D341Med (cell line): Measurements from ENCODE around the gene SGK1.
"Not testable (repeated sequence)": the region's sequence is repeated elsewhere in the genome, so short reads cannot be mapped to it uniquely, and the experiment has no call there.

Experiments
- DNase-seq: peaks from one replicate; pipeline ENCODE4 v3.0.0; 2012; ENCODE audit warnings: low spot score

Gene SGK1

DNA sequence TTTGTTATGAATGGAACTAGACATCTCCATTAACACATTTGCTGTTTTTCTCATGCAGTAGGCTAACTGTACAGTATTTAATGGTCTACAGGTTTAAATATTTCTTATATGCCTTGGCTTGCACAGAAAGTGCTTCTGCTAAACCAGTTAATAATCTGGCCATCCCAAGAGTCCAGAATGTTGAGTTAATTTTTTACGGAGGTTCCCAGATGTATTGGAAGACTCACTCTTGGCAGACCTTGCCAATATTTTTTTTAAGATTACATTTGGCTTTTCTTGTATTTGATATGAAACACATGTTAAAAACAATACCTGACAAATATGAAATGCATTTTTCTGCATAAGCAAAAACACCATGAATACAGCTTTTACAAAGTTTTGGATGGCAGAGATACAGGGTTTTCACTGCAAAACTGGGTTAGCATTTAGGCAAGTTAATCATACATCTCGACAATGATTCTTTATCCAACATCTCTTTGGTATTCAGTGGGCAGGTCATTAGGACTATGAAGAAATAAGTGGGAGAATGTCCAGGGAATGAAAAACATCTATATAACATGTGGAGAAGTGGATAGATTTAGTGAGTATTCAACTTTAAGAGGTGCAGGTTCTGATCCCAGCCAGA, 94.0 kb downstream of the SGK1 start:
- no peak for DNase-seq

DNA sequence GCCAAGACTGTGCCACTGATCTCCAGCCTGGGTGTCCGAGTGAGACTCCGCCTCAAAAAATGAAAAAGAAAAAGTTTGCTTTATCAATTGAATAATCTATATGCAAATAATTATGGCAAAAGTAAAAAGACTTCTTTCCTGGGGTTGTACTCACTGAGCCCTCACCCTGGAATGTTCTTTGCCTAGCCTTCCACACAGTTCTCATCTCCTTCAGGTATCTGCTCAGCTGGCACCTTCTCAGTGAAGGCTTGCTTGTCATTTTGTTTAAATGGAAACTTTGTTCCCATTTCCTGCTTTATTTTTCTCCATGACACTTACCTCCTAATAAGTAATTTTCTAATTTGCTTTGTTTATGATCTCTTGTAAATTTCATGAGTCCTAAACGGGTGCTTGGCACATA, 96.7 kb downstream of the SGK1 start:
- DNase-seq, result no peak

DNA sequence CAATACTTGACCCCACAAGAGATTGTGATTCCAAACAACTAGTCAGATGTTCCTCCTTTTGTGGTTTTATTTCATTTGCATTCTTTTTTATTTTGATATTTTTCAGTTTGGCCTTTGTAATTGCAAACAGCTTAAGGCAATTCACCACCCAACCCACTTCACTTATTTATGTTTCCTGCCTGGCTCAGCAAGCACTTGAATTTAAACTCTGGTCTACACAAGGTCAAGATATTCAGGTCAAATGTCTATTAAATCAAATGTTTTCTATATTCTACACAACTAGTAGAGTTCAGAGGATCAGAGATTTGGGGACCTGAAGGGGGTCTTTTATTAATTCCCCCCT, 100.1 kb downstream of the SGK1 start:
- no peak for DNase-seq

DNA sequence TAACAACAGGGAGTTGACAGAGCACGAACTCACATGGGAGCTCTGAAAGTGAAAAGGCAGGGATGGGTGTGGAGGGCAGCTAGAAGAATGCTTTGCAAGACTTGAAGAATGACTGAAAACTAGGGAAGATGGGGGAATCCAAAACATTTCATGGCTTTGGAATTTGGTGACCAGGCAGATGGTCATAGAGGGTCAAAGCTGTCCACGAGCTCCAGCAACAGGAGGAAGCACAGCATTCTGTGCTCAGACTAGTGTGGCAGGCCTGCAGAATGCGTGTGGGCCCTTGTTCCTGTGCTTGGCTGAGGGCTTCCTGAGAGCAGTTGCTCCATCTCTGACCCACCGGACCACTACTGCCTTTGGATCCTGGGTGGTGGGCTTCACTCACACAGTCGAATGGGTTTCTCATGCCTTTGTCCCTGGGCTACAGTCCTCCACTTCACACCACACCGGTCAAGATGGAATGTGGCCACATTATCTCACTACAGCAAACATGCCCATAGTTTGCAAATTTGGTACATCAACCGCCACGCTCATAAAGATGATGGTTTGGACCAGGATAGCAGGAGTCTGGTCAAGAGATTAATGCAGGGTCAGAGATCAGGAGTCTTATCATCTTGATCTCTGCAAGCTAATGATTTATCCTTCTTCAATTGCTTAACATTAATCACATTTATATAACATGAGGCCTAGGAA, 100.7 kb downstream of the SGK1 start:
- DNase-seq, result no peak

DNA sequence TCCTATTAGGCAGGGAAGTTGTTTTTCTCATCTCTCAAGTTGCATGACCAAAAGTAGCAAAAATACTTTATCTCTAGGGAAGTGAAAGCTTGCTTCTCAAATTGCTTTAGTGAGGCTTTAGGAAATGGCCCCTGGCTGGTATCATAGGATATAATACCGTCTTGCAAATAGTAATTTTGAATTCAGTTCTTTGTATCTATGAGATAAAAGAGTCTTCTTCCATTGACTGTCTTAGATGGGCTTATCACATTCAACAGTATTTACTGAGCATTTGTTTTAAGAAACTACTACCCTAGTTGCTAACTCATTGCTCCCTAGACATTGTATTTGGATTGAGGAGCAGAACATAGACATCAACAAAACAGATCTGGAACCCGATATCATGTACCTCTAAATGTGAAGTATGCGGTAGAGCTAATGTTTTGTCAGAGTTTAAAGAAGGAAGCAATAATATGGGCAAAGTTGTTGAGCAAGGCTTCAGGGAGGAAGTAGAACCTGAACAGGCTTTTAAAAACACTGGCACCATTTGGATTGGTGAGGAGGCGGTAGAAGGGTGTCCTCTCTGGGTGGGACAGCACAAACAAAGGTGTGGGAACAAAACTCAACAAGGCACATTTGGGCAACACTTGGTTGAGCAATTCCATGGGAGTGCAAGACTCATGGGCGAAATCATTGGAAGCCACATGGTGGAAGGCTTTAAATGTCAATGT, 101.5 kb downstream of the SGK1 start:
- no peak for DNase-seq

DNA sequence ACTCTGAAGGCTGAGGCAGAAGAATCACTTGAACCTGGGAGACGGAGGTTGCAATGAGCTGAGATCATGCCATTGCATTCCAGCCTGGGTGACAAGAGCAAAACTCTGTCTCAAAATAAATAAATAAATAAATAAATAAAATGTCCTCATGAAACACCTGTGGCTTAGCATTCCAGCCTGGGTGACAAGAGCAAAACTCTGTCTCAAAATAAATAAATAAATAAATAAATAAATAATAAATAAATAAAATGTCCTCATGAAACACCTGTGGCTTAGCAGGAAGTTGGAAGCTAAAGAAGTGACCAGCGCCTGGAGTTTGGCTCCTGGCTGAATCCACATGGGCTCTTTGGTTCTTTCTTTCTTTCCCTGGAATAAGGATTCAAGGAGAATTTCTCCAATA, 104.5 kb downstream of the SGK1 start:
- DNase-seq, result not testable (repeated sequence)

DNA sequence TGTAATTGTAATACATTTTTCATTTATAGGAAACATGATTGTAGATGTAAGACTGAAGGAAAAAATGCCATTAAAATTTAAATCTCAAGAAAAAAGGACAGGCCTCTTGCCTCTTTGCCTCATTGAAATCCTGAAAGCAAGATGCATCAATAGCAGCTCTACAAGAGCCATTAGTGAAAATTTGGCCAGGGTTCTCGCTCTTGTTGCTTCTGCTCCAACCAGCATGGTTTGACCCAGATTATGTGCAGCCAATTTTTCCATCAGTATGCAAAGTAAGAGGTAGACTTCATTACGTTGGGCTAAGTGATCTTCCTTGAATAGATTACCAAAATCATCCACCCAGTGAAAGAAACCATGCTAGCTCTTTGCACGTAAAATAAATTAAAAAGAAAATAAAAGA, 106.6 kb downstream of the SGK1 start:
- DNase-seq, result no peak

DNA sequence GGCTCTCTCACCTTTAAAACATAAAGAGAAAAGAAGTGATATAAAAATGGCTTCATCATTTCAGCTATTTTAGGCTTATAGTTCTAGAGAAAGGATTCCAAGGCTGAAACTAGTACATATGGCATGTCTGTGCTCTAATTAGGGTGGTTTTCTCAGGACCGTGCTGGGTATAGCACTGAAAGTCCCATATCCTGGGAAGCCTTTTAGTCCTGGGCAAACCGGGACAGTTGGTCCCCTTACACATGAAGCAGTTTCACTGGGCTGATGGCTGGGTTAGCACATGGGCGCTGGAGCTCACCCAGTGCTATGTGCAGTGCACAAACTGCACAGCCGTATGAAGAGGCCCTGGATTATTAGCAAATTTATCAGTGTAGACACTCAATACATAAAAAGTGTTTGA, 110.5 kb downstream of the SGK1 start:
- DNase-seq, result no peak

DNA sequence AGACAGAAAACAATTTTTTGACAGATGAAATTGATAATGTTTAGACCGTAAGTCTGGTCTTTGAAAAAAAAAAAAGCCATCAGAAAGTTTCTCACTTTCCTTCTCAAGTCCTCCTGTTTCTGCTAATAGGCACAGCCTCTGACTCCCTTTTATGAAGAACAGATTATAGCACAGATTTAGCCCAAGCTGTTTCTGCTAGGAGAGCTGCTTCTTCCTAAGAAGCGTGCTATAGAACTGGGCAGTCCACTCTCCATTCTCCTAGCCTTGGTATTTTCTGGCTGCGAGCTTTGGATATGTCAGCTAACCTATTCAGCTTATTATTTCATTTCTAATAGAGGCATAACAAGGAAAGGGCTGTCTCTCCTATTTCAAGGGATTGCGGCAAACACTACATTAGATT, 112.5 kb downstream of the SGK1 start:
- DNase-seq, result no peak

DNA sequence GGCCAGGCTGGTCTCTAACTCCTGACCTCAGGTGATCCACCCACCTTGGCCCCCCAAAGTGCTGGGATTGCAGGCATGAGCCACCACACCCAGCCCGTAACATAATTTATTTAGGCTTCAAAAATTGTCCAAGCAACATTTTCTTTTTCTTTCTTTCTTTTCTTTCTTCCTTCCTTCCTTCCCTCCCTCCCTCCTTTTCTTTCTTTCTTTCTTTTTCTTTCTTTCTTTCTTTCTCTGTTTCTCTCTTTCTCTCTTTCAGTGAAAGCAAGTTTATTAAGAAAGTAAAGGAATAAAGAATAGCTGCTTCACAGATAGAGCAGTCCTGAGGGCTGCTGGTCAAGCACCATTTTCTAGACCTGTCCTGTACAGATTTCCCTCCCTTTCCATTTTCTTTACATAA, 113.2 kb downstream of the SGK1 start:
- DNase-seq, result not testable (repeated sequence)

DNA sequence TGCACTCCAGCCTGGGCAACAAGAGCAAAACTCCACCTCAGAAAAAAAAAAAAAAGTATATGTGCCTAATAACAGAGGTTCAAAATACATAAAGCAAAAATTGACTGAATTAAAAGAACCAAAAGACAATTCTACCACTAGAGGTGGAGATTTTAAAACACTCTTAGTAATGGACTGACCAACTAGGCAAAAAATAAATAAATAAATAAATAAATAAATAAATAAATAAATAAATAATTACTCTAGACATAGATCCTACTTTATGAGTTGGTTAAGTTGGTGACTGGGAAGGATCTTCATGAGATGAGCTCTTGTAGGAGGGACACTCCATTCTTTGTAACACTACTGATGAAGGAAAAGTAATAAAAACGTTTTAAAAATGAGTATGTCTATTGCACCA, 113.9 kb downstream of the SGK1 start:
- no peak for DNase-seq

DNA sequence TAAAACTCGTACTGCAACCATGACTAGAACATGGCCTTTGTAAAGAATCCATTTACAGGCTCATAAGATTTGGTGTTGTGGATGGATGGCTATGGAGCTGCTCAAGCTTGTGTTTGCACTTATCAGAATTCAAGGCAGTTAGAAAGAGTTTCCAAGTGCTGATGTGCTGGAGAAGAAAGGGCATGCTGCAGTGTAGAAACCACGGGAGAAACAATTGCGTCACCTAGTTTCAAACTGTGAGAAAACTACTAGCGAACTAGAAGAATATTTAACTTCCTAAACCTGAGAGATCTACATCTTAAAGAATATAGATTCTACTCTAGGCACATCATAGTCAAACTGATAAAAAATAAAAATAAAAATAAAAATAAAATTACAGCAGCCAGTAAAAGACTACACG, 116.2 kb downstream of the SGK1 start:
- DNase-seq, result no peak

DNA sequence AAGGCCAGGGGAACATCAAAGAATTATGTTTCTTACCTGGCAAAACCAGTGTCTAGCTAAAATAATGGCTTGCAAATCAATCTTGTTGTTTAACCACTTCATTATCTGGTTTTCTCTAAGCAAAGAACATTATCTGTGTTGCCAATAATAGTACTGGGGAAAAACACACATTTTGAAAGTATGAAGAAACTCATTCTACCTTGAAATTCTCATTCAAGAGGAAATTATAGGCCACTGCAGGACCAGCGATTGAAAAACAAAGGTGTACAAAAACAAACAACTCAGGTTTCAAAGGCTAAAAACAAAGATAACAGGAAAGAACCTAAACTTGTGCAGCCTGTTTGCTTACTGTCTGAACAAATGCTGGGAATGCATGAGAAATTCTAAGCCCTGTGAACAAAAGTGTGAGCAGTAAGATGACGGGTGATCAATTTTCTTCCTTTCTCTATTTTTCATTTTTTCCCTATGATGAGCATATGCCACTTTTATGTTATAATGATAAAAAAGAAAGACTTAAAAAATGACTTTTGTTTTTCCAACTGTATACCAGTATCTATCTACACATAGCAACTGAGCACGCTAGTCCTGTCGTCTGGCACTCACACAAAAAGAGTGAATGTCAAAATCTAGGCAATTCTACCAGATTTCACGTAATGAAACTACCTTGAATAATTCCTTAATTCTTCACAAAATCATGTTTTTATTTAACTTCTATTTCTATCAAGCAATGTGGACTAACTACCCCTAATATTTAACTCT, 117.9 kb downstream of the SGK1 start:
- no peak for DNase-seq

DNA sequence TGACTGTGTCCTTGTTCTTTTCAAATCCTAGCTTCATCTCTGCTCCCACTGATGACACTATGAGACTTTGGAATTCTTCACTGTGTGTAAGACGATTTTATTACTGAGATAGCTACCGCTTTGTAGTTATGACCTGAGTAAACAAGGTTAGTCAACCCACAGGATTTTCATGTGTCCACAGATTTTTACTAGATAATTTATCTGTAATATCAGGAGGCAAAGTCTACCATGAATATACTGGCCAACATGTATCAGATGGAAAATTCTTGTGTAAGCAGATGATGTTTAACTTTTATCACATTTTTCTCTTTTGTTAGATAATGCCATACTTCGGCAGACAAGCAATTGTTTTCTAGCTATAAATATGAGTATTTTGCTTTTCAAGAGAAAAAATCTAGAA, 119.8 kb downstream of the SGK1 start:
- DNase-seq, result no peak

DNA sequence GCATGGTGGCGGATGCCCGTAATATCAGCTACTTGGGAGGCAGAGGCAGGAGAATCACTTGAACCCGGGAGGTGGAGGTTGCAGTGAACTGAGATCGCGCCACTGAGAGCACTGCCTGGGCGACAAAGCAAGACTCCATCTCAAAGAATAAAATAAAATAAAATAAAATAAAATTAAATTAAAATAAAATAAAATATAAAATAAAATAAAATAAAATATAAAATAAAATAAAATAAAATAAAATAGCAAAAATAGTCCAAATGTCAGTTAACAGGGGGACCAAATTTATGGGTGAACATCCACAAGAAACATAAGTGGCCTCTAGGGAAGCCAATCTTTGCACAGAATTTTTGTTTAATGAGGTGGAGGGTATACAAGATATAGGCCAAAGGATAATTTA, 120.2 kb downstream of the SGK1 start:
- not testable (repeated sequence) for DNase-seq

DNA sequence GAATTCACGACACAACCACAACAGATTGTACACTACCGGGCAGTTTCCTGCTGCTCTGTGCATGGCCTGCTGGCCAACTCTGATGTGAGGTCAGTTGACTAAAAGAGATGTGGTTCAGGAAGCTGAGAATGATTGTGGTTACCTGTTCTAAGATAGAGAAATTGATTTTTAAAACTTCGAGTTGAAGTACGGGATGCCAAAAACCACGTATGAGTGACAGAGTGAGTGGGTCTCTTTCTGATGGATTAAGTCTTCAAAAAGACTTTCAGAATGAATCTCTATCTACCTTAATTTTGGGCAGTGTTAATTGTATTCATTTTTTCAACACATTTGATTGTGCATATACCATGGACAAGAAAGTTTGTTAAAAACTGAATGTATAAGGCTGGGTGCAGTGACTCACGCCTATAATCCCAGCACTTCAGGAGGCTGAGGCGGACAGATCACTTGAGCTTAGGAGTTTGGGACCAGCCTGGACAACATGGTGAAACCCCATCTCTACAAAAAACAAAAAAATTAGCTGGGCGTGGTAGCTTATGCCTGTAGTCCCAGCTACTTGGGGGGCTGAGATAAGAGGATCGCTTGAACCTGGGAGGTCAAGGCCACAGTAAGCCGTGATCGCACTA, 121.2 kb downstream of the SGK1 start:
- no peak for DNase-seq

DNA sequence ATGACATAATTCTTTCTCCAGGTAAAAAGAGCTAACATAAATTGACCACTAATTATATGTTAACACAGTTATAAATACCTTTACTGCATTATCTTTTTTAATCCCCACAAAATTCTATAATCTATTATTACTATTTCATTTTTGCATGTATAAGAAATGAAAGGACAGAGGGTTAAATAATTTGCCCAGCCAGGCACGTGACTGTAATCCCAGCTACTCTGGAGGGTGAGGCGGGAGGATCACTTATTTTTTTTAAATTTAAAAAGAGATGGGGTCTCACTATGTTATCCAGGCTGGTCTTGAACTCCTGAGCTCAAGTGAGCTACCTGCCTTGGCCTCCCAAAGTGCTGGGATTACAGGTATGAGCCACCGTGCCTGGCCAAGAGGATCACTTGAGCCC, 121.9 kb downstream of the SGK1 start:
- no peak for DNase-seq

DNA sequence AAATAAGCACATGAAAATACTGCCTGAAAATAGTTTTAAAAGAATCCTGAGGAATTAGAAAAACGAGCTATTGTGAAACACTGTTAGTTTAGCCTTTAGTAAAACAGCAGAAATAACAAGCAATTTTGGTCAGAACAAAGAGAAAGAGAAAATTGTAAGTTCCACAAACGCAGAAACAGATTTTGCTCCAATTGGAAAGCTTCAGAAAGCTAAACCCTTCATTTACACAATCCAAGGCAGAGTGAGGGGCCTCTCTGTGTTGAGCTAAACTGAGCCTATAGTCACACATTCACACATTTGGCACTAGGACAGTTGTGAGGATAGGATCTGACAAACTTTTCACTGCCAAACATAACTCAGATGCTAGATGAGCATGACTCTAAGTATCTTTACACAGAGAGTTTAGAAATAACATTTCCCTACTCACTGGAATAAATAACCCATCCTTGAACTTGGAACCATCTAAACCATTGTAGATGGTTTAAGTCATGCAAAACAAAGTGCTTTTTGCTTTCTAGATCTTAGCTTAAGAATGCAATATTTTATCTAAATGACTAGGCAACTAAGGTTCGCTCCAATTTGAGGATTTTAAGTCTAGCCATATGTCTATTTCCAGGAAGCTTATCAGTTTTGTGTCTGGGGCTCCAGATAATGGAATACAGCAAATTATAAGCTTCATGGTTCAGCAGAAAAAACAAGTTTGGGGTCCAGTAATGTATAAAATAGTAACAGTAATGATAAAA, 122.6 kb downstream of the SGK1 start:
- DNase-seq, result no peak

DNA sequence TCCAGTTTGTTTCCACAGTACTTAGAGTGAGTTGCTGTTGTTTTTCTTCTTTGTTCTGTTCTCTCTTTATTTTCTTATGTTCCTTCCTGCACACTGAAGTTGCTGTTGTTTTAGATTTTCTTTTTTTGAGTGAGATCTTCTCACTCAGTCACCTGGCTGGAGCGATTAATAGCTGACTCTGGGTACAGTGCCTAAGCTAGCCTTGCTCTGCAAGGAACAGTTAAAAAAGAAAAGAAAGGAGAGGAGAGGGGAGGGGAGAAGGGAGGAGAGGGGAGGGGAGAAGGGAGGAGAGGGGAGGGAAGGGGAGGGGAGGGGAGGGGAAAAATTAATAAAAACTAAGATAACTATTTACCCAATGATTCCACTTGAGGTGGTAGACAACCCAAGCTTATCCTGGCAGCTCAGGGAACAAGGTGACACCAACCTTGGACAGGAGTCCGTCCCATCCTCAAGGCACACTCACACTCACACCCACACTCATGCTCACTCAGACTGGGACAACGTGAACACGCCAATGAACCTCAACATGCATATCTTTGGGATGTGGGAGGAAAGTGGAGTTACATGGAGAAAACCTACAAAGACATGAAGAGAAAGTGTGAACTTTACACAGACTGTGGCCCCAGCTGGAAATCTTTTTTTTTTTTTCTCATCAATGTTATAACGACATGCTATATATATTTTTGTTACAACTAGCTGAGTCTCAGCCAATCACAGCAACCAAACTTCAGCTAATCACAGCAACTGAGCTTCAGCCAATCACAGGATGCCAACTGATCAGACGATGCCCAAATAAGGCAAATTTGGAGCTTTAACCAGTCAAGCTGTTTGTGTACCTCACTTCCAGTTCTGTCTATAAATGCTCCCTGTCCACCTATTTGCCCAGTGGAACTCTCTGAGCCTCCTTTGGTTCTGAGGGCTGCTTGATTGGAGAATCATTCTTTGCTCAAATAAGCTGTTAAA, 124.1 kb downstream of the SGK1 start:
- DNase-seq, result no peak

DNA sequence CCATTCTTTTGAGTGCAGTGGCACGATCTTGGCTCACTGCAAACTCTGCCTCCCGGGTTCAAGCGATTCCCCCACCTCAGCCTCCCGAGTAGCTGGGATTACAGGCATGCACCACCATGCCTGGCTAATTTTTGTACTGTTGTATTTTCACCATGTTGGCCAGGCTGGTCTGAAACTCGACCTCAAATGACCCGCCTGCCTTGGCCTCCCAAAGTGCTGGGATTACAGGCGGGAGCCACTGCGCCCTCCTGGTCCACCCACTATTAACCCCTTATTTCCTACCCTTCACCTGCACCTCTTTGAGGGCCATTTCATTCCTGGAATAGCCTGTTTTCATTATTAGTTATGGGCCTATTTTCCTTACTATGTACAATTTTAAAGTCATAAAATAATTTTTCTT, 125.3 kb downstream of the SGK1 start:
- not testable (repeated sequence) for DNase-seq

DNA sequence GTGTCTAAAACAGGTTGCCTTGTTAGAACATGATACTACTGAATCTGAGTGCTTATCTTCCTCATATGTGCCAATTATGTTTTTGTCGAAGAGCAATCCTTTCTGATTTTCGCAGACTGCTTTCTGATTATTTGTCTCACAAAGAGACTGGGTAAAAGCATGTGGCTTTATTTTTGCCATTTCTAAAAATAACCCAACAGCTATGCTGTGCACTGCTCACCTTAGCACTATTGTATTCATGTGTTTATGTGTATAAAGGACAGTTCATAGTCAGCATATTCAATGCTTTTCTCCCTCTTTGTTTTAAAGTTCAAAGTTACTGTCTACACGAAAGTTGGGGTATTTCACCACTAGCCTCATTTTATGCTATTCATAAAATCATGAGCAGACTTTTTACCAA, 127.0 kb downstream of the SGK1 start:
- DNase-seq, result no peak
